AG09309 (cell line): ENCODE results near the gene DEPDC5.

ENCODE experiments used
- DNase-seq: peaks from one replicate; pipeline ENCODE4 v3.0.0-alpha.2; 2010; ENCODE audit warnings: low read depth
- H3K4me3 ChIP-seq: 2 replicates; pipeline ENCODE4 v1.5.1; 2011; ENCODE audit warnings: mild to moderate bottlenecking, low read depth, low read length, moderate library complexity; ENCODE audit not compliant: control insufficient read depth
- TF ChIP-seq, protein P1 (sequence below): IDR thresholded peaks from 2 replicates; pipeline ENCODE4 v1.5.1; 2011; ENCODE audit warnings: mild to moderate bottlenecking, low read depth, low read length, inconsistent platforms; ENCODE audit not compliant: insufficient read depth, control insufficient read depth; ENCODE audit errors: missing control alignments

Gene DEPDC5

DNA sequence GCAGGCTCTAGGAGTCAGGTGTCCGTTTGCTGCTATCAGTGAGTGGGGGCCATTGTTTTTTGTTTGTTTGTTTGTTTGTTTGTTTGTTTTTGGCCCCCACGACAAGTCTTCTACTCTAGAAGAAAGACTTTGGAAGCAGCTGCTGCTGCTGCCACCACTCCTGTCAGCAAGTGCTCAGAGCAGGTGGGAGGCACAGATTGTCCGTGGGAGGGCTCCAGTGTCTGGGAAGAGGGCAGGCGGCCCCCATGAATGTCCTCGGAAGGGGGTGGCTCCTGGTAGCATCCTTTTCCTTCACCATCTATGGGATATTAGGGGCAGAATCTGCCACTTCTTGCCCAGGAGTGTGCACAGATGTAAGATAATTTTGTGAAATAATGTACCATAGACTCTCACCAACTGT lies 152.8 kb downstream of the DEPDC5 start:
- TF ChIP-seq, protein P1, sequence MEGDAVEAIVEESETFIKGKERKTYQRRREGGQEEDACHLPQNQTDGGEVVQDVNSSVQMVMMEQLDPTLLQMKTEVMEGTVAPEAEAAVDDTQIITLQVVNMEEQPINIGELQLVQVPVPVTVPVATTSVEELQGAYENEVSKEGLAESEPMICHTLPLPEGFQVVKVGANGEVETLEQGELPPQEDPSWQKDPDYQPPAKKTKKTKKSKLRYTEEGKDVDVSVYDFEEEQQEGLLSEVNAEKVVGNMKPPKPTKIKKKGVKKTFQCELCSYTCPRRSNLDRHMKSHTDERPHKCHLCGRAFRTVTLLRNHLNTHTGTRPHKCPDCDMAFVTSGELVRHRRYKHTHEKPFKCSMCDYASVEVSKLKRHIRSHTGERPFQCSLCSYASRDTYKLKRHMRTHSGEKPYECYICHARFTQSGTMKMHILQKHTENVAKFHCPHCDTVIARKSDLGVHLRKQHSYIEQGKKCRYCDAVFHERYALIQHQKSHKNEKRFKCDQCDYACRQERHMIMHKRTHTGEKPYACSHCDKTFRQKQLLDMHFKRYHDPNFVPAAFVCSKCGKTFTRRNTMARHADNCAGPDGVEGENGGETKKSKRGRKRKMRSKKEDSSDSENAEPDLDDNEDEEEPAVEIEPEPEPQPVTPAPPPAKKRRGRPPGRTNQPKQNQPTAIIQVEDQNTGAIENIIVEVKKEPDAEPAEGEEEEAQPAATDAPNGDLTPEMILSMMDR, result no peak
- H3K4me3 ChIP-seq, result no peak overlapping the region
- no peak for DNase-seq

DNA sequence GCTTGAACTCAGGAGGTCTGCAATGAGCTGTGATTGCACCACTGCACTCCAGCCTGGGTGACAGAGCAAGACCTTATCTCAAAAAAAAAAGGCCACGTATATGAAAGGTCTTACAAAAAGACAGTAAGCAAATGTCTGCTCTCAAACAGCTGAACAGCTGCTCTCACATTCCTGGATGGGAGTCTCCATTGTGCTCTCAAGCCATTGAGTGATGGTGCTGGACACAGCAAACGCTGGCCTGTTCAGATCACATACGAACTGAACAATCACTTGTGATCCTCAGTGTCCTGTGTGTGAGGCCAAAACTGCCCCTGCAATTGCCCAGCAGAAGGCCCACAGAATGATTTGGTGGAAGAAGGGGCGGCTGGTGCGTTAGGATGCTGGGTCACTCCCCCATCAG lies 156.2 kb downstream of the DEPDC5 start:
- TF ChIP-seq, protein P1, result no peak
- no peak overlapping the region for H3K4me3 ChIP-seq
- no peak for DNase-seq

DNA sequence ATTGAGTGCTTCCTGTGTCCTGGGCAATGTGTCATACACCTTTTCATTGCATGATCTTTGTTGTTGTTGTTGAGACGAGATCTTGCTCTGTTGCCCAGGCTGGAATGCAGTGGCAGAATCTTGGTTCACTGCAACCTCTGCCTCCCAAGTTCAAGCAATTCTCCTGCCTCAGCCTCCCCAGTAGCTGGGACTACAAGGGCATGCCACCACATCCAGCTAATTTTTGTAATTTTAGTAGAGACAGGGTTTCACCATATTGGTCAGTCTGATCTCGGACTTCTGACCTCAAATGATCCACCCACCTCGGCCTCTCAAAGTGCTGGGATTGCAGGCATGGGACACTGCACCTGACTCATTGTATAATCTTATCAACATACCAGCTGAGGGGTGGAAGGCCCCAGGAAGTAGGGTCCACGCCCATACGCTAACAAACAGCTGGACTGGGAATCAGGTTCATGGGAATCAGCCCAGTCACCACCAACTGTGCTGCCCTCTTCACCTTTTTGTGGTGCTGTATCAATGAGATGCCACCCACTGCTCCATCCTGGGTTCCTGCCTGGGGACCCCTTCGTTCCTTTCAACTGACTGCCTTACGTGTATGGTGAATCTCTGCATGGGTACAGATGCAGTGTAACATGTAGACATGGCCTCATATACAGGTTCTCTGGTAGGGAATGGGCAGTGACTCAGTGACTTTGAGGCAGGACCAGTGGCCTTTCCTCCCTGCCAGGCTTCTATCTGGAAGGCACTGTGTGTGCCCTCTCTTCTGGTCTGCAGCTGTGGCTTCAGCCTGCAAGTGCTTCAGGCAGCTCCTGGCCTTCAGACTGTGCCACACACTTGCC lies 158.0 kb downstream of the DEPDC5 start:
- H3K4me3 ChIP-seq, result no peak overlapping the region
- TF ChIP-seq, protein P1, result no peak
- DNase-seq, result no peak

DNA sequence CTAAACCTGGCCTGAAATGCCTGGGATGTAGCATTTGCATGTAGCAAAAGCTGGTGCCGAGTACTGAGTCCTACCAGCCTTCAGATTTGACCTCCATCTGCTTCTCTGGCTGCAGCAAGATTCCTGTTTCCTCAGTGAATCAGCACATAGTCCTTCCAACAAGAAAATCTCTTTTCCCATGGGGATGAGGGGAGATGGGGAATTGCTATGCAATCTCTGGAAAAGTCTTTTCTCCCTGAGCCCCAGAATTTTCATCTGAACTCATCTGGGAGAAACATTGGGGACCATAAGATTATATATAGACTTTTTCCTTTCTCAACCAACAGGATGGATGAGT lies 158.6 kb downstream of the DEPDC5 start:
- DNase-seq, result no peak
- TF ChIP-seq, protein P1, result no peak

DNA sequence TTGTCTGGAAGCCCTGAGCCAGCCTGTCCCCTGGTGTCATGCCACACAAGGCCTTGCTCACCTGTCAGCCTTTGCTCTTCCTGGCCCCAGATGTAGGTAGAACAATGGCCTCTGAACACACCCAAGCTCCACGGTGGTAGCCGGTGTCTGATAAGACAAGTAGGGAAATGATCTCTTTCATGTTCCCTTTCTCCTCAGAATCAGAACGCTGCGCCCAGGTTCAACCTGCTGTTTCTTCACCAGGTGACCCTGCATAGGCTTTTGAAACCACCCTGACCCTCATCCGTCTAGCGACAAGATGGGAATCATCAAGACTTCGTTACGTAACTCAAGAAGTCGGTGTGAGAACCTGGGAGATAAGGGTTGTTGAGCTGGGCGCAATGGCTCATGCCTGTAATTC lies 161.8 kb downstream of the DEPDC5 start:
- DNase-seq, result no peak
- H3K4me3 ChIP-seq, result no peak overlapping the region
- TF ChIP-seq, protein P1, result no peak

More for the DNA sequence above, 158.6 kb downstream of the DEPDC5 start:
- no peak overlapping the region for H3K4me3 ChIP-seq

DNA sequence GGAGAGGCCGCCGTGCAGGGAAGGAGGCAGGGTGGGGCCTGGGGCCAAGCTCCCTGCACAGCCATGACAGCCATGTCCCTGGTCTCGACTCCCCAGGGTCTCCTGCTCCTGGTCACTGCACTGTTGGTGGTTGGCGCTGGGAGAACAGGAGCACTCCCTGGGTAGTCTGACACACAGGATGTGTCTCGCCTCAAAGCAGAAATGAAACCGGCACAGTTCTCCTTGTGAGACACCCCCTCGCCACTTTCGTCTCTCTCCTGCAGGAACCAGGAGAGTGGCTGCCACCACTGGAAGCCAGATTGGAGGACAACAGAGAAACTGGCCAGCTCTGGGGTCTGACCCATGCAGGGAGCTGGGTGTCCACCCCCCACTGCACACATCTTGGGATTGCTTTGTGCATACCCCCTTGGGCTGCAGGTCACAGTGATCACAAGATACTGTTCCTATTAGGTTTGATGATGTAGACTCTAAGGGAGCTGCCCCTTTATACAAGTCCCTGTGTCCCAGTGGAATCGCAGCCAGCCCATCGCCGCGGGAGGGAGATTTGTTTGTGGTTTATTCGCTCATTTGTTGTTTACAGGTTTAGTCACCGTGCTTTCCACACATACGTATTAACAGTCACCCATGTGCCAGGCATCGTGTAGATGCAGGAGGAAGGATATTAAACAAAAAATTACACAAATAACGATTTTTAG lies 163.6 kb downstream of the DEPDC5 start:
- H3K4me3 ChIP-seq, result no peak overlapping the region
- no peak for DNase-seq
- TF ChIP-seq, protein P1, result no peak

DNA sequence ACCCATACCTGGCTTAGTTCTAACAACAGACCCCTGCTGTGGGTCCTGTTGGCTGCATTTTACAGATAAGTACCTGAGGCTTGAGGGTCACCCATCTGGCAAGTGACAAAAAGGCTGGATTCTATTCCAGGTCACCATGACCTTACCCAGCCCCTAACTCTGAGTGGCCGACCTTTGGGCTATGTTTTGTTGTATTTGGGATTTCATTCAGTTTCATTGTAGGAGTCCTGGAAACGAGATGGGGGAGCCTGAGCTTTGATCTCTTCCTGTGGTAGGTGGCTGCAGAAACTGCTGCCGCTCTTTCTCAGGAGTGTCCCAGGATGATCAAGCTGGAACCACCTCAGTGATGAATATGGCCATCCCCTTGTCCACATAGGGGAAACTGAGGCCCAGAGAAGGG lies 165.9 kb downstream of the DEPDC5 start:
- no peak for DNase-seq
- no peak overlapping the region for H3K4me3 ChIP-seq
- TF ChIP-seq, protein P1, result no peak
